Muscle of back (tissue), 11 donors: ENCODE data around the gene OOSP4A. TPM values are rescaled to one million over a fixed set of nuclear protein-coding genes. Genes with fewer than 3 reads are reported as not detected.
"Not testable (repeated sequence)": the region's sequence is repeated elsewhere in the genome, so short reads cannot be mapped to it uniquely, and the experiment has no call there.

Experiments
- DNase-seq, 3 donors: peaks; one replicate each; pipeline versions ENCODE4 v3.0.0 to v3.0.0-alpha.2; 2013
- polyA plus RNA-seq, 10 donors: library from polyadenylated mRNA; unstranded; fragments of 120-200 nt; gene quantifications; one replicate each; pipeline ENCODE4 v1.2.1, GENCODE V29; 2013; ENCODE audit not compliant: insufficient read length in 10 of 10

OOSP4A gene
- polyA plus RNA-seq, 10 donors = not detected

- no peak for DNase-seq
These were observed 9.3 kb downstream of the OOSP4A start for GRCh38 chr11:59973097-59973496.

DNA sequence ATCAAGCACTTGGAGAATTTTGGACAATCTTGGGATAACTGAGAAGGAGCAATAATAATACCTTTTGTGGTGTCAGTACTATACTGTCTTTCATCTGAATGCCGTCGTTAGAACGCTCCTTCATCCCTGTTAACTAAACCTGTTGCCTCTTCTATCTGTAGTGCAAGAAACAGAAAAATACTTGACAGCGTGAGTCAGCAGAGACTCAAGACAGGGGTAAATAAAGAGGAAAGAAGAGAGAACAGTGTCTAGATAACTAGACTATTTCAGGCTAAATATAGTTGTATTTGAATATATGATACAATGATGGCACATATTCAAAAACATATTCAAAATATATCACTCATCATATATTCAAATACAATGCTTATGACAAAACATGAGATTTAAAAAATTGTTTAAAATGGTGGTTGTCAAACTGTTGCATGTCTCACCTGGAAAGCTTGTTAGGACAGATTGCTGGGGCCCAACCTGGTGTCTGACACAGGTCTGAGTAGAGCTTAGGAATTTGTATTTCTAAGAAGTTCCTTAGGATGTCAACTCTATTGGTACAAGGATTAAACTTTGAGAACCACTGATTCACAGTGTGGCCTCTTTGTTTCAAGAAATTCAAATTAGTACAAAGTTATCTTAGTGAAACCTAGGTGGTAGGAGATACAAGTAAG lies 17.4 kb downstream of the OOSP4A start:
- no peak for DNase-seq

- not testable (repeated sequence) for DNase-seq
These were observed 18.2 kb downstream of the OOSP4A start for GRCh38 chr11:59982037-59982436.

- DNase-seq = no peak
These were observed 19.4 kb downstream of the OOSP4A start for GRCh38 chr11:59983212-59983611.

DNA sequence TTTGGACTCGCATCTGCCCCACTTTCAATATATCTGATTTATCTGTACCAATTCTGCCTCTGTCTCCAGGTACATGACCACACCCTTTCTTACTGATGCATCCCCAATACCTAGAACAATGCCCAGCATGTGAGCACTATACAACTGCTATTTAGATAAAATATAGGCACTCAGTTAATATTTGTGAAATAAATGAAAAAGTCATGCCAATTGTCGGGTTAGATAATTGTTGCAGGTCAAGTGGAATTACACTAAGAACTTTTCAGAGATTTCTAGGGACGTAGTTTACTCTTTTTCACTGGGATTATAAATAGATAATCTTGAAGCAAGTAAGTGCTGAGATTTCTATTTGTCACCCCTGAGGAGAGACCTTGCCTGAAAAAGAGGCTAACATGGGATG lies 20.5 kb downstream of the OOSP4A start:
- DNase-seq = no peak

DNA sequence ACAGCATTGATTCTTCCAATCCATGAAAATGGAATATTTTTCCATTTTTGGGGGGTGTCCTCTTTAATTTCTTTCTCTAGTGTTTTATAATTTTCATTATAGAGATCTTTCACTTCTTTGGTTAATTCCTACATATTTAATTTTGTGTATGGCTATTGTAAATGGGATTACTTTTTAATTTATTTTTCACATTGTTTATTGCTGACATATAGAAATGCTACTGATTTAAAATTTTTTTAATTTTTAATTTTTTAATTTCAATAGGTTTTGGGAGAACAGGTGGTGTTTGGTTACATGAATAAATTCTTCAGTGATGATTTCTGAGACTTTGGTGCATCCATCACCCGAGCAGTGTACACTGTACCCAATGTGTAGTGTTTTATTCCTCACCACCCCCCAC lies 26.6 kb downstream of the OOSP4A start:
- no peak for DNase-seq

DNA sequence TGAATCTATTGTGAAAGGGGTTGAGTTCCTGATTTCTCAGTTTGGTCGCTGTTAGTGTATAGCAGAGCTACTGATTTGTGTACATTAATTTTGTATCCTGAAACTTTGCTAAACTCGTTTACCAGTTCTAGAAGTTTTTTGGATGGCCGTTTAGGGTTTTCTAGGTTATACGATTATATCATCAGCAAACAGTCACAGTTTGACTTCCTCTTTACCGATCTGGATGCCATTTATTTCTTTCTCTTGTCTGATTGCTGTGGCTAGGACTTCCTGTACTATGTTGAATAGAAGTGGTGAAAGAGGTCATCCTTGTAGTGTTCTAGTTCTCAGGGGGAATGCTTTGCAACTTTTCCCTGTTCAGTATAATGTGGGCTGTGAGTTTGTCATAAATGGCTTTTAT lies 28.6 kb downstream of the OOSP4A start:
- no peak for DNase-seq

DNA sequence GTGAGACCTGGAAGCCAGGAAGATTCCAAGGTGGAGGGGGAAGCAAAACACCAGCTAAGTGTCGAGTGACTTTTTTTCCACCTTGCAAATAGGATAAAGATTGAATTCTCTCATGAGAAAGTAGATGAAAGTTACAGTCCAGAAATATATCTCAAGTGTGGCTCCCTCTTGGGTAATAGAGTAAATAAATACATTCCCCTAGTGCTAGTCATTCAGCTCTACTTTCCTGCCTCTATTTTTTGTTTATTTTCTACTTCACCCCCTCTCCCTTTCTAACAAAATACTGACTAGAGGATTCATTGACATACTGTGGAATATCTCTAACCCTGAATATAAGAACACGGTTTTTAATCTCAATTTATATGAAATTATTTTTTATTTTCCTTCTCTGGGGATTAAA lies 34.0 kb downstream of the OOSP4A start:
- DNase-seq = no peak

- DNase-seq = peak in 1 of 3 donors; percentile 6
These were observed 35.9 kb downstream of the OOSP4A start for GRCh38 chr11:59999691-60000090.

- no peak for DNase-seq
These were observed 39.9 kb downstream of the OOSP4A start for GRCh38 chr11:60003729-60004128.

DNA sequence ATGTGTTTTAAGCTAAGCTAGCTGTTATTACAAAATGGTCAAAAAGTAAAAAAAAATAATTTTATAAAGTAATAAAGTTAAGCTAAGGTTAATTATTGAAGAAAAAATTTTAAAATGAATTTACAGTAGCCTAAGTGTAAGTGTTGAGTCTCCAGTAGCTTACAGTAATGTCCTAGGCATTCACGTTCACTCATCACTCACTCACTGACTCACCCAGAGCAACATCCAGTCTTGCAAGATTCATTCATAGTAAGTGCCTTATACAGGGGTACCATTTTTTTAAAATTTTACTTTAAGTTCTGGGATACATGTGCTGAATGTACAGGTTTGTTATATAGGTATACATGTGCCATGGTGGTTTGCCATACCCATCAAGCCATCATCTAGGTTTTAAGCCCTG lies 41.5 kb downstream of the OOSP4A start:
- no peak for DNase-seq

DNA sequence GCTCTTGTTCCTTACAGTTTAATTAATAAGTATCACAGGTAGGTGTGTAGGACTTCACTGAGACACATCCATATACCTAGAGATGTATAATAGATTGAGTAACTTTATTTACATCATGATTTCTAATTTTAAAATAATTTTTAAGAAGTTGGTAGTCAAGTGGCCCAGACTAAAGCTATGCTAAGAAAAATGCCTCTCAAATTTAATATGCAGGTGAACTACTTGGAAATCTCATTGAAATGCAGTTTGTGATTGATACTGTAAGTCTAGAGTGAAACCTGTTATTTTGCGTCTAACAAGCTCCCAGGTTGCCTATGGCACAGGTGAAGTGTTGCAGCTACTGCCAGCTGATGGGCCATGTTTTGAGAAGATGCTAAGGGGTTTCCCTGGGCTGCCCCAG lies 53.0 kb downstream of the OOSP4A start, which contains the start of gene OOSP4B:
Gene OOSP4B (plus strand): TSS at position 301 of the 400 bp plus-strand sequence.
- no peak for DNase-seq

GRCh38 chr11:60018058-60018457 lies 54.2 kb downstream of the OOSP4A start:
- DNase-seq = no peak

Other genes starting within 250 kb of the OOSP4A start
- gene STX3, start 208.7 kb upstream of the OOSP4A start, polyA plus RNA-seq = 1 to 10 TPM; 2.9 to 8.5 (median 5.4) TPM
- gene MRPL16, start 153.3 kb upstream of the OOSP4A start, polyA plus RNA-seq = 10 to 100 TPM; 32.3 to 37.2 (median 34.3) TPM
- under 1 TPM in 1 of 10 donors, not detected in 9; 0.08 TPM for gene CBLIF, start 118.5 kb upstream of the OOSP4A start, polyA plus RNA-seq
- under 1 TPM in 3 of 10 donors, not detected in 7; 0.16 to 0.38 (median 0.22) TPM for gene TCN1, start 97.5 kb upstream of the OOSP4A start, polyA plus RNA-seq
- not detected for gene OOSP3, start 85.3 kb upstream of the OOSP4A start, polyA plus RNA-seq
- not detected for gene OOSP1, start 25.6 kb upstream of the OOSP4A start, polyA plus RNA-seq
- gene OOSP4B, start 53.1 kb downstream of the OOSP4A start, polyA plus RNA-seq = not detected
- gene OOSP2, start 76.4 kb downstream of the OOSP4A start, polyA plus RNA-seq = not detected
- gene MS4A3, start 92.6 kb downstream of the OOSP4A start, polyA plus RNA-seq = 1 to 10 TPM in 4 of 10 donors, under 1 TPM in 6; 0.38 to 1.6 (median 0.77) TPM
- under 1 TPM; 0.04 to 0.69 (median 0.29) TPM for gene MS4A2, start 124.6 kb downstream of the OOSP4A start, polyA plus RNA-seq
- gene MS4A6A, start 219.1 kb downstream of the OOSP4A start, polyA plus RNA-seq = 10 to 100 TPM; 18.6 to 29.1 (median 25.8) TPM